Measurements from ENCODE around the gene CD86. TPM values are rescaled to one million over a fixed set of nuclear protein-coding genes. Genes with fewer than 3 reads are reported as not detected.

Gene CD86
- total and polyA plus RNA-seq, 7 donors = 3.0 to 18.5 (median 5.5) TPM

- no peak for DNase-seq
- H3K9me3 ChIP-seq = no peaks in the 10 kb centered on the region
- H3K4me1 ChIP-seq = no peaks in the 10 kb centered on the region
- TF ChIP-seq CTCF (IDR thresholded peaks at IDR 0.05) (no peak), EP300 (IDR thresholded peaks at IDR 0.05) (no peak), POLR2AphosphoS5 (IDR thresholded peaks at IDR 0.05) (no peak), POLR2A (IDR thresholded peaks at IDR 0.05) (no peak)
- intact Hi-C loops (cut with DNase I) = no loop called here
- 74 to 76% methylated on average over 2 of the region's 2 CpGs for WGBS, 2 donors
- no peak overlapping the region for H3K4me3 ChIP-seq
- H3K27me3 ChIP-seq = no peaks in the 10 kb centered on the region
- no peak overlapping the region for H3K27ac ChIP-seq
- no peaks in the 10 kb centered on the region for H3K36me3 ChIP-seq
Measured at GRCh38 chr3:122084799-122085198, 29.6 kb downstream of the CD86 start.

- no peaks in the 10 kb centered on the region for H3K36me3 ChIP-seq
- no peak overlapping the region for H3K27ac ChIP-seq
- H3K4me1 ChIP-seq = no peaks in the 10 kb centered on the region
- H3K9me3 ChIP-seq = no peaks in the 10 kb centered on the region
- H3K27me3 ChIP-seq = no peaks in the 10 kb centered on the region
- 86 to 89% methylated on average over 6 of the region's 6 CpGs for WGBS, 2 donors
- intact Hi-C loops (cut with DNase I) = no loop called here
- no peak for TF ChIP-seq POLR2A (IDR thresholded peaks at IDR 0.05)
- TF ChIP-seq CTCF (IDR thresholded peaks at IDR 0.05) = no peak
- TF ChIP-seq EP300 (IDR thresholded peaks at IDR 0.05) = no peak
- TF ChIP-seq POLR2AphosphoS5 (IDR thresholded peaks at IDR 0.05) = no peak
- no peak overlapping the region for H3K4me3 ChIP-seq
- no peak for DNase-seq
Measured at GRCh38 chr3:122085673-122086072, 30.5 kb downstream of the CD86 start.

GRCh38 chr3:122088531-122088930, 33.4 kb downstream of the CD86 start:
- Histone ChIP-seq H3K4me1 (no peaks in the 10 kb centered on the region), H3K4me3 (no peak overlapping the region), H3K27me3 (no peaks in the 10 kb centered on the region), H3K36me3 (no peaks in the 10 kb centered on the region), H3K27ac (no peak overlapping the region), H3K9me3 (no peaks in the 10 kb centered on the region)
- DNase-seq = no peak
- WGBS, 2 donors = 87 to 94% methylated on average over 3 of the region's 3 CpGs
- no peak for TF ChIP-seq POLR2AphosphoS5 (IDR thresholded peaks at IDR 0.05)
- TF ChIP-seq EP300 (IDR thresholded peaks at IDR 0.05) = no peak
- TF ChIP-seq CTCF (IDR thresholded peaks at IDR 0.05) = no peak
- TF ChIP-seq POLR2A (IDR thresholded peaks at IDR 0.05) = no peak
- intact Hi-C loops (cut with DNase I) = no loop called here

GRCh38 chr3:122091602-122092295, 36.6 kb downstream of the CD86 start:
- no peak overlapping the region for H3K27ac ChIP-seq
- WGBS, 2 donors = 66 to 73% methylated on average over 4 of the region's 4 CpGs

More at GRCh38 chr3:122091602-122092295, 36.6 kb downstream of the CD86 start:
- Histone ChIP-seq H3K4me3 (no peak overlapping the region), H3K9me3 (no peaks in the 10 kb centered on the region), H3K27me3 (no peaks in the 10 kb centered on the region), H3K4me1 (no peaks in the 10 kb centered on the region), H3K36me3 (no peaks in the 10 kb centered on the region)
- intact Hi-C loops (cut with DNase I) = no loop called here
- DNase-seq = no peak
- TF ChIP-seq POLR2A (IDR thresholded peaks at IDR 0.05) (no peak), POLR2AphosphoS5 (IDR thresholded peaks at IDR 0.05) (no peak), CTCF (IDR thresholded peaks at IDR 0.05) (no peak), EP300 (IDR thresholded peaks at IDR 0.05) (no peak)

Measured in sigmoid colon (tissue), 7 donors.